Measurements from ENCODE around the gene GLIS1.

- no peak for TF ChIP-seq CTCF (IDR thresholded peaks at IDR 0.05)
- TF ChIP-seq POLR2A (IDR thresholded peaks at IDR 0.05), result no peak
Observed at GRCh38 chr1:53731779-53732305, 7.1 kb downstream of the GLIS1 start.

Measured in lower leg skin (tissue), 3 donors.